ENCODE measurements around the gene KIF2A.

GRCh38 chr5:62315376-62316175, 9.6 kb downstream of the KIF2A start:
- no peak for TF ChIP-seq PCBP2 (optimal IDR thresholded peaks at IDR 0.05; ENCODE audit: low read depth, low read length, poor library complexity, severe bottlenecking)
- no peak for TF ChIP-seq CTCF (CRISPR knock-in tag; IDR thresholded peaks at IDR 0.05)
- no peak for TF ChIP-seq ZNF468 (CRISPR knock-in tag; IDR thresholded peaks at IDR 0.05)
- TF ChIP-seq TBP (CRISPR knock-in tag; IDR thresholded peaks at IDR 0.05) = no peak
- TF ChIP-seq ARID4A (CRISPR knock-in tag; IDR thresholded peaks at IDR 0.05; ENCODE audit: borderline replicate concordance) = no peak
- TF ChIP-seq NFRKB (IDR thresholded peaks at IDR 0.05) = no peak
- TF ChIP-seq ZNF724P (CRISPR knock-in tag; IDR thresholded peaks at IDR 0.05; ENCODE audit: borderline replicate concordance) = no peak
- no peak for TF ChIP-seq ZSCAN30 (CRISPR knock-in tag; IDR thresholded peaks at IDR 0.05)
- no peak for TF ChIP-seq NR2C2 (CRISPR knock-in tag; IDR thresholded peaks at IDR 0.05; ENCODE audit: borderline replicate concordance)
